ENCODE results near the gene SPTAN1. TPM values are rescaled to one million over a fixed set of nuclear protein-coding genes. Genes with fewer than 3 reads are reported as not detected.

Gene SPTAN1
- total RNA-seq, 1 donor from 2014 or later = 240 TPM

GRCh38 chr9:128540634-128541360 is 11.6 kb upstream of the SPTAN1 start:
- DNase-seq = no peak
- Mint-ChIP-seq H3K36me3 (ENCODE audit: low read depth) (peaks cover 49% of the 10 kb centered on the region), H3K4me1 (peaks cover under 1% of the 10 kb centered on the region), H3K27me3 (no peaks in the 10 kb centered on the region), H3K9me3 (no peaks in the 10 kb centered on the region), H3K27ac (no peak overlapping the region), H3K4me3 (no peak overlapping the region)
- intact Hi-C loops (cut with micrococcal nuclease) = no loop called here

- H3K27me3 Mint-ChIP-seq = no peaks in the 10 kb centered on the region
- H3K27ac Mint-ChIP-seq = no peak overlapping the region
- H3K9me3 Mint-ChIP-seq = no peaks in the 10 kb centered on the region
- H3K36me3 Mint-ChIP-seq (ENCODE audit: low read depth) = peaks cover 10% of the 10 kb centered on the region
- peaks cover 29% of the 10 kb centered on the region for H3K4me1 Mint-ChIP-seq
- no peak overlapping the region for H3K4me3 Mint-ChIP-seq
- intact Hi-C loops (cut with micrococcal nuclease) = no loop called here
- no peak for DNase-seq
Measured at GRCh38 chr9:128546504-128546903, 5.9 kb upstream of the SPTAN1 start.

- peaks cover 35% of the 10 kb centered on the region for H3K4me1 Mint-ChIP-seq
Measured at GRCh38 chr9:128548876-128549275, 3.5 kb upstream of the SPTAN1 start.

GRCh38 chr9:128550226-128550625 is 2.2 kb upstream of the SPTAN1 start:
- peaks cover 35% of the 10 kb centered on the region for H3K4me1 Mint-ChIP-seq
- H3K36me3 Mint-ChIP-seq (ENCODE audit: low read depth) = no peaks in the 10 kb centered on the region
- no peak for DNase-seq
- peak overlapping the region; percentile 96 for H3K27ac Mint-ChIP-seq
- H3K9me3 Mint-ChIP-seq = no peaks in the 10 kb centered on the region
- H3K4me3 Mint-ChIP-seq = peak overlapping the region; percentile 75
- intact Hi-C loops (cut with micrococcal nuclease) = loop anchor here (2.0 to 5.0 kb wide), 3 partner anchors 45 to 1077 kb away; partner anchors contain the start of genes GLE1, NTMT1 and URM1
- H3K27me3 Mint-ChIP-seq = no peaks in the 10 kb centered on the region

More at GRCh38 chr9:128548876-128549275, 3.5 kb upstream of the SPTAN1 start:
- peaks cover 1% of the 10 kb centered on the region for H3K36me3 Mint-ChIP-seq (ENCODE audit: low read depth)
- no peak for DNase-seq
- peak overlapping the region; percentile 10 for H3K27ac Mint-ChIP-seq
- intact Hi-C loops (cut with micrococcal nuclease) = no loop called here
- no peaks in the 10 kb centered on the region for H3K9me3 Mint-ChIP-seq
- H3K4me3 Mint-ChIP-seq = no peak overlapping the region
- H3K27me3 Mint-ChIP-seq = no peaks in the 10 kb centered on the region

GRCh38 chr9:128550770-128551656 is 1.4 kb upstream of the SPTAN1 start:
- Mint-ChIP-seq H3K4me3 (peak overlapping the region; percentile 75), H3K4me1 (peaks cover 32% of the 10 kb centered on the region), H3K36me3 (ENCODE audit: low read depth) (no peaks in the 10 kb centered on the region), H3K9me3 (no peaks in the 10 kb centered on the region), H3K27ac (peak overlapping the region; percentile 98), H3K27me3 (no peaks in the 10 kb centered on the region)
- intact Hi-C loops (cut with micrococcal nuclease) = loop anchor here (2.0 to 5.0 kb wide), 3 partner anchors 46 to 1076 kb away; partner anchors contain the start of genes GLE1, NTMT1 and URM1
- peak; percentile 72 for DNase-seq

- Mint-ChIP-seq H3K36me3 (ENCODE audit: low read depth) (no peaks in the 10 kb centered on the region), H3K4me1 (peaks cover 31% of the 10 kb centered on the region), H3K4me3 (no peak overlapping the region), H3K27me3 (no peaks in the 10 kb centered on the region), H3K9me3 (no peaks in the 10 kb centered on the region), H3K27ac (peak overlapping the region; percentile 98)
- no peak for DNase-seq
- intact Hi-C loops (cut with micrococcal nuclease) = loop anchor here (1.0 to 5.0 kb wide), 7 partner anchors 47 to 1076 kb away; partner anchors contain the start of genes GLE1, NTMT1, ODF2 and URM1
Measured at GRCh38 chr9:128551657-128552152, 682 bp upstream of the SPTAN1 start.

- peaks cover 40% of the 10 kb centered on the region for H3K4me1 Mint-ChIP-seq
- DNase-seq = peak; percentile 88
- no peaks in the 10 kb centered on the region for H3K36me3 Mint-ChIP-seq (ENCODE audit: low read depth)
- no peak overlapping the region for H3K27ac Mint-ChIP-seq
- no peaks in the 10 kb centered on the region for H3K27me3 Mint-ChIP-seq
- no peaks in the 10 kb centered on the region for H3K9me3 Mint-ChIP-seq
- intact Hi-C loops (cut with micrococcal nuclease) = loop anchor here (1.0 to 5.0 kb wide), 6 partner anchors 97 to 1074 kb away; partner anchors contain the start of genes NTMT1, ODF2, URM1 and ZDHHC12
- H3K4me3 Mint-ChIP-seq = no peak overlapping the region
Measured at GRCh38 chr9:128552744-128553440, 505 bp downstream of the SPTAN1 start.

GRCh38 chr9:128553728-128554127 is 1.3 kb downstream of the SPTAN1 start:
- no peaks in the 10 kb centered on the region for H3K9me3 Mint-ChIP-seq
- no peaks in the 10 kb centered on the region for H3K36me3 Mint-ChIP-seq (ENCODE audit: low read depth)
- no peak overlapping the region for H3K27ac Mint-ChIP-seq
- DNase-seq = no peak
- no peaks in the 10 kb centered on the region for H3K27me3 Mint-ChIP-seq
- peaks cover 45% of the 10 kb centered on the region for H3K4me1 Mint-ChIP-seq
- intact Hi-C loops (cut with micrococcal nuclease) = loop anchor here (2.0 to 5.0 kb wide), 3 partner anchors 181 to 1074 kb away; partner anchors contain the start of genes NTMT1 and URM1
- no peak overlapping the region for H3K4me3 Mint-ChIP-seq

GRCh38 chr9:128554155-128554862 is 1.9 kb downstream of the SPTAN1 start:
- Mint-ChIP-seq H3K27ac (no peak overlapping the region), H3K36me3 (ENCODE audit: low read depth) (peaks cover 3% of the 10 kb centered on the region), H3K4me3 (no peak overlapping the region), H3K9me3 (no peaks in the 10 kb centered on the region), H3K4me1 (peaks cover 49% of the 10 kb centered on the region), H3K27me3 (no peaks in the 10 kb centered on the region)
- DNase-seq = peak; percentile 69
- intact Hi-C loops (cut with micrococcal nuclease) = loop anchor here (5.0 kb wide), 2 partner anchors 182 to 1073 kb away; partner anchors contain the start of genes NTMT1 and URM1

- Mint-ChIP-seq H3K4me3 (no peak overlapping the region), H3K9me3 (no peaks in the 10 kb centered on the region), H3K4me1 (peaks cover 39% of the 10 kb centered on the region), H3K27me3 (no peaks in the 10 kb centered on the region), H3K36me3 (ENCODE audit: low read depth) (peaks cover 3% of the 10 kb centered on the region), H3K27ac (no peak overlapping the region)
- DNase-seq = no peak
- intact Hi-C loops (cut with micrococcal nuclease) = no loop called here
Measured at GRCh38 chr9:128555180-128555721, 2.9 kb downstream of the SPTAN1 start.

- H3K27me3 Mint-ChIP-seq = no peaks in the 10 kb centered on the region
- no peaks in the 10 kb centered on the region for H3K9me3 Mint-ChIP-seq
- no peak for DNase-seq
- peaks cover 3% of the 10 kb centered on the region for H3K36me3 Mint-ChIP-seq (ENCODE audit: low read depth)
- no peak overlapping the region for H3K4me3 Mint-ChIP-seq
- no peak overlapping the region for H3K27ac Mint-ChIP-seq
- H3K4me1 Mint-ChIP-seq = peaks cover 33% of the 10 kb centered on the region
- intact Hi-C loops (cut with micrococcal nuclease) = no loop called here
Measured at GRCh38 chr9:128556276-128556675, 3.9 kb downstream of the SPTAN1 start.

GRCh38 chr9:128556926-128557634 is 4.7 kb downstream of the SPTAN1 start:
- no peaks in the 10 kb centered on the region for H3K9me3 Mint-ChIP-seq
- no peaks in the 10 kb centered on the region for H3K27me3 Mint-ChIP-seq
- intact Hi-C loops (cut with micrococcal nuclease) = no loop called here
- peaks cover 27% of the 10 kb centered on the region for H3K4me1 Mint-ChIP-seq
- H3K36me3 Mint-ChIP-seq (ENCODE audit: low read depth) = peaks cover 7% of the 10 kb centered on the region
- DNase-seq = no peak
- H3K27ac Mint-ChIP-seq = peak overlapping the region; percentile 51
- peak overlapping the region; percentile 18 for H3K4me3 Mint-ChIP-seq
